ENCODE data around the gene NDUFV3.
A peak's percentile ranks its signal among the peaks of the same experiment; 100 is the strongest.
"Not testable (repeated sequence)": the region's sequence is repeated elsewhere in the genome, so short reads cannot be mapped to it uniquely, and the experiment has no call there.

The NDUFV3 gene

DNA sequence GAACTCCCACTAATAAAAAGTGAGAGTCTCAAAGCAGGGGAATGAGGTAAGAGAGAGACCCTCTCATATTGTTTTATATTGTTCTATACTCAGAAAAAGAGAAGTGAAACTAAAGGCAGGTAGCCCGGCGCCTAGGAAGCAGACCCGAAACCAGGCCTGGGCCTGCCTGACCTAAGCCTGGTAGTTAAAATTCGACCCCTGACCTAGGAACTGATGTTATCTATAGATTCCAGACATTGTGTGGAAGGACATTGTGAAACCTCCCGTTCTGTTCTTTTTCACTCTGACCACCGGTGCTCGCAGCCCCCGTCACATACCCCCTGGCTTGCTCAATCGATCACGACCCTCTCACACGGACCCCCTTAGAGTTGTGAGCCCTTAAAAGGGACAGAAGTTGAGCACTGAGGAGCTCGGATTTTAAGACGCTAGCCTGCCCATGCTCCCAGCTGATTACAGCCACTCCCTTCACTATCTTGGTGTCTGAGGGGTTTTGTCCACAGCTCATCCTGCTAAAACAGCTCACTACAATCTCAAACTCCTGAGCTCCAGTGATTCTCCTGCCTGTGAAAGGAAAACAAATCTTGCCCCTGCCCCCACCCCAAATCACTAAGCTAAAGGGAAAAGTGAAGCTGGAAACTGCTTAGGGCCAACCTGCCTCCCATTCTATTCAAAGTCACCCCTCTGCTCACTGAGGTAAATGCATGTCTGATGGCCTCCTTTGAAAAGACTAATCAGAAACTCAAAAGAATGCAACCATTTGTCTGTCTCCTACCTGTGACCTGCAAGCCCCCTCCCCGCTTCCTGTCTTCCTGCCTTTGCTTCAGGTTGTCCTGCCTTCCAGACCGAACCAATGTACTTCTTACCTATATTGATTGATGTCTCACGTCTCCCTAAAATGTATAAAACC lies 44.2 kb downstream of the NDUFV3 start:
- DNase-seq (ENCODE audit: low spot score) = not testable (repeated sequence)

DNA sequence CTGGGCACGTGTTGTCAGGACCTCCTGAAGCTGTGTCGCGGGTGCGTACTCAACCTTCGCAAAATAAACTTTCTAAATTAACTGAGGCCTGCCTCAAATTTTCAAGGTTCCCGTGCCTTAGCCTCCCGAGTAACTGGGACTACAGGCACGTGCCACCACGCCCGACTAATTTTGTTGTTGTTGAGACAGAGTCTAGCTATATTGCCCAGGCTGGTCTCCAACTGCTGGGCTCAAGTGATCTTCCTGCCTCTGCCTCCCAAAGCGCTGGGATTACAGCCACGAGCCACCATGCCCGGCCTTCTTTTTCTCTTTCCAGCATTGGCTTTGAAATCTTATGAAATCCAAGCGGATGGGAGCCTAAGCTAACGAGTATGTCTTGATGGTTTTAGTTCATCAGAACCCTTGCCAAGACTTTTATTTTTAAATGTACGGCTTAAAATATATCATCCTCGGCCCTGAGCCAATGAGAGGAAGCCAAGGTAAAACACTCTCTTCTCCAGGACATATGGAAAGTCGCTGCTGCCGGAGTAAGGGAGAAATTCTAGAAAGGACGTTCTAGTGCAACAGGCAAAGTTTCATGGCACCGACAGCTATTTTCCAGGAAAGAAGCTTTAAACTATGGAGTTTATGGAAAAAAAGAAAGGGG lies 45.0 kb downstream of the NDUFV3 start:
- no peak for DNase-seq (ENCODE audit: low spot score)

DNA sequence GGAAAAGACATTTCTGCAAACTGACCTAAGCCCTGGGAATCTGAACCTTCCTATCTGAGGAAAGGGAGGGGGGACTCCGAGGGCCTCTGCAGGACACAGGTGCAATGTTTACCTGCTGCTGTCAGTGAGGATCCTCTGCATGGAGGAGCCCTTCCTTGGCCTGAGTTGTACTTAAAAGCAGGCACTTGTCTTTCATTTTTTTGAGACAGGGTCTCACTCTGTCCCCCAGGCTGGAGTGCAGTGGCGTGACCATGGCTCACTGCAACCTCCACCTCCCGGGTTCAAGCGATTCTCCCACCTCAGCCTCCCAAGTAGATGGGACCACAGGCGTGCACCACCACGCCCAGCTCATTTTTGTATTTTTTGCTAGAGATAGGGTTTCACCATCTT lies 45.5 kb downstream of the NDUFV3 start:
- not testable (repeated sequence) for DNase-seq (ENCODE audit: low spot score)

DNA sequence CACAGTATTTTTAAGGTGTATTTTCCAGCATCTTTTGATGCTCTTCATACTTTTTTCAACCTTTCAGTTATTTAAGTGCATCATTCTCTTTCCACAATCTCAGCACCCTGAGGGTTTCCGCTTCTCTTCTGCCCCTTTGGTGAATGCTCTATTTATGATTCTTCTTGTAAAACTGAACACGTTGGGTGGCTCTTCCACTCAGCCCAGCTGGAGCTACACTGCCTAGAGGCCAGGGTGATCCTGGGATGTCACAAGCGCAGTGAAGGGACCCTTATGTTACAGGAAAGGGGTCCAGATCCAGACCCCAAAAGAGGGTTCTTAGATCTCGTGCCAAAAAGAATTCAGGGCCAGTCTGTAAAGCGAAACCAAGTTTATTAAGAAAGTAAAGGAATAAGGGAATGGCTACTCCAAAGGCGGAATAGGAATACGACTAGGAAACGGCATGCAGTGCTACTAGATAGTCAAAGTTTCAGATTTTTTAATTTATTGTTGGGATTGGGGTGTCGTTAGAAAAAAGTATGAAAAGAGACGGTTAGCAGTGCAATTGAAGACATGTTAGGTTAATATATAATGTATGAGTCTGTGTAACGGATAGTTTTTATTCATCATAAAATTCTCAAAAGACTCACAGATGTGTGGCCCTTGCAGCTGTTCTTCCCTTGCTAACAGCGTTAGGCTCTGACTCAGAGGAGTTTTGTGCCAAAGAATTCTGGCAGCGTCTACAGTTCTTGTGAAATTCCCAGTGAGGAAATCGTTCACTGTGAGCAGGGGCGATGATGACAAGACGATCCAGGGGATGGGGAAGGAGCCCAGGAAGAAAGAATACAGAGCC lies 46.7 kb downstream of the NDUFV3 start:
- no peak for DNase-seq (ENCODE audit: low spot score)

DNA sequence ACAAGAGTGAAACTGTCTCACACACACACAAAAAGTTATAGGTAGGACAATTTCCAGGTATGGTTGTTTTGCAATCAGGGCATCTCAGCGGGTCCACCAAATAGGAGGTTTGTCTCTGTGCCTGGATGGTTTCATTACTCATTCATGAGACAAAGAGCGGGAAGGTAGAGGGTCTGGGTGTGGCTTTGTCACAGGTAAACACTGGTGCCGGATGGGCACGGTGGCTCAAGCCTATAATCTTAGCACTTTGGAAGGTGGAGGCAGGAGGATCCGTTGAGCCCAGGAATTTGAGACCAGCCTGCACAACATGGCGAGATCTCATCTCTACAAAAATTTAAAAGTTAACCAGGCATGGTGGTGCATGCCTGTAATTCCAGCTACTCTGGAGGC lies 48.6 kb downstream of the NDUFV3 start:
- DNase-seq (ENCODE audit: low spot score) = no peak

DNA sequence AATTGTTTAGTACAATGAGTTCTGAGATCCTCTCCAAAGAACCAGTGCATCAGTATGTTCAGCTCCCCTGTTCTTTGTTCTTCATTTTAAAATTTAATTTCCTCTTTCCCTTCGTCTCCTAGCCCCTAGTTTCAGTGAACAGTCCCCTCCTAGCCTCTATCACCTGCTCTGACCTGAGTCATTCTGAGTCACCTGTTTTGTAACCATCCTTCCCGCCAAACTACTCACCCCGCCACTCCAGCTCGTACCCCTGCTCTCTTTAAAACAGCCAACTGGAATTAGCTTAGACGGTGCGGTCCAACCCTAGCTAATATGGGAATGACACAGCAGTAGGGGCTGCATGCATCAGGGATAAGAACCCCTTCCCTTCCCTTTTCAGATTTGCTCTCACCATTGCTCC lies 49.1 kb downstream of the NDUFV3 start:
- no peak for DNase-seq (ENCODE audit: low spot score)

DNA sequence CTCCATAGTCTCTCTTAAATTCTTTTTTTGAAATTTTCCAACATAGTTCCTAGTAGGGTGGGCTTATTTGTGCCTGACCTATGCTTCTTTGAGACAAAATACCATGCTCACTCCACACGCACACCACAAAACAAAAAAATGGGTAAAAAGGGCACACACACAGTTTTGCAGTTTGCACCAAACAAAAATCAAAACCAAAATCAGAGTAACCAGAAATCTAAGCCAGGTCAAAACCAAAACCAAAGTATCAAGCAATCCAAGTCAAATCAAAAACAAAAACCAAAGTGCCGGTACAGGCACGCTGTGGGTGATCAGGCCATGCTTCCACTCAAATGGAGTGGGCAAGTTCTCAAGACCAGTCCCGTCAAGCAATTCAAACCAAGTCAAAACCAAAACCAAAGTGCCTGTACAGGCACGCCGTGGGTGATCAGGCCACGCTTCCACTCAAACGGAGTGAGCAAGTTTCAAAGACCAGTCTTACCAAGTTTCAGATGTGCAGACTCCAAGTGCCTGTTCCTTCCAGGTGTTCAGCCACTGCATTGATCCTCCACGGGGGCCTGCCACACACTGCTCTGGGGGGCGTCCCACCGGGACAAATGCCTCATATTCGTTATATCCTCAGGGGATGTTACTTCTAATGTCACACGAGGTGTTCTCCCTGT lies 56.1 kb downstream of the NDUFV3 start:
- DNase-seq (ENCODE audit: low spot score) = peak; percentile 4

DNA sequence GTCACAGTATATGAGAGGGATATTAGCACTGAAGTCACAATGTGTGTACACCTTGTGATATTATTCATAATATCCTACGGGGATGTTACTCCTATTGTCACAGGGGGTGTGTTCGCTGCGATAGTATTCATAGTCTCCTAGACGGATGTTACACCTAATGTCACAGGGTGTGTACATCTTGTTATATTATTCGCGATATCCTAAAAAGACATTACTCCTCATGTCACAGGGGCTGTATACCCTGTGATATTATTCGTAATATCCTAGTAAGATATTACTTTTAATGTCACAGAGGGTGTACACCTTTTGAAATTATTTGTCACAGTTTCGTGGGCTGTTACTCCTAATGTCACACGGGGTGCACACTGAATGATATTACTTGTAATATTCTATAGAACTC lies 58.1 kb downstream of the NDUFV3 start:
- DNase-seq (ENCODE audit: low spot score) = not testable (repeated sequence)

DNA sequence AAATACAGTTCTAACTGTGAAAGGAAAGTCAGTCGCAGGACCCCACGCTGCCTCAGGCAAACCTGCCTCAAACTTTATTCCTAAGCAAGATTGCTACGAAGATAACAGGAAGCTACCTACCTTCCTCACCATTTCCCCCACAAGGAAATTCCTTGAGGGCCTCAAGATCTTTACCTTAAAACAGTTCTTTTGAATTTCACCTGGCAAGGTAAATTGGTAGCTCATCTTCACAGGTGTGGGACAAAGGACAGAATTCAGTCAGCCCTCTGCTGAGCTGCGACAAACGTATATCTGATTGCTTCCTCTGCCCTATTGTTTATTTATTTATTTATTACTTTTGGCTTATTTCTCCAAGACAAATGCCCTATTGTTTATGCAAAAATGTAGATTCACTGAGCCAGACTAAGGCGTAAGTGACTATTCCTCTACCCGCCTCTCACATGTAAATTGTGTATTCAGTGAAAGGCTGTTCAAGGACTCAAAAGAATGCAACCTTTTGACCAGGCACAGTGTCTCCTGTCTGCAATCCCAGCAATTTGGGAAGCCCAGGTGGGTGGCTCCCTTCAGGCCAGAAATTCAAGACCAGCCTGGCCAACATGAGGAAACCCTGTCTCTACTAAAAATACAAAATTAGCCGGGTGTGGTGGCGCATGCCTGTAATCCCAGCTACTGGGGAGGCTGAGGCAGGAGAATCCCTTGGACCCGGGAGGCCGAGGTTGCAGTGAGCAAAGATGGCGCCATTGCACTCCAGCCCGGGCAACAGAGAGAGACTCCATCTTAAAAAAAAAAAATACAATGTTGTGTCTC lies 63.9 kb downstream of the NDUFV3 start:
- no peak for DNase-seq (ENCODE audit: low spot score)

DNA sequence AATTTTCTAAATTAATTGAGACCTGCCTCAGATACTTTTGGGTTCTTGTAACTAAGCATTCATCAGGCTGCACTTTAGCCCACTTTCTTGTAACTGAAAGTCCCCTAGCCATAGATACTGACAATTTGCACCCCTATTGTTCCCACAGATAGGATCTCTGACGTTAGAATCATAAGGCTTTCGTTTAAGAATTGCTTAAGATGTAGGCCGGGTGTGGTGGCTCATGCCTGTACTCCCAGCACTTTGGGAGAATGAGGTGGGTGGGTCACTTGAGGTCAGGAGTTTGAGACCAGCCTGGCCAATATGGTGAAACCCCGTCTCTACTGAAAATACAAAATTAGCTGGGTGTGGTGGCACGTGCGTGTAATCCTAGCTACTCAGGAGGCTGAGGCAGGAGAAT lies 65.0 kb downstream of the NDUFV3 start:
- not testable (repeated sequence) for DNase-seq (ENCODE audit: low spot score)

DNA sequence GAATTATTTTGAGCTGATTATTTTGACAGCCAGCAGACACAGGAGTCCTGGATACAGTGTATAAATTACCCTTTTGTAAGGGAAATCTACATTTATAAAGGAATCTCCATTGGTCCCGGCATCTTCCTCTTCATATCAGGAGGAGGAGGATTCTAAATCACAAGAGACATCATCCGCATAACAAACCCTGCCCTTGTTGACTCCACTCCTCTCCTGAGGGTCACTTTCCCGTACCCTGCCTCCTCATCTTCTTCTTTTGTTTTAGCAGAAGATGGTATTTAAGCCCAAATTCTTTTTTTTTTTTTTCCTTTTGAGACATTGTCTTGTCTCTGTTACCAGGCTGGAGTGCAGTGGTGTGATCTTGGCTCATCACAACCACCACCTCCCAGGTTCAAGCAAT lies 66.6 kb downstream of the NDUFV3 start:
- DNase-seq (ENCODE audit: low spot score) = no peak

DNA sequence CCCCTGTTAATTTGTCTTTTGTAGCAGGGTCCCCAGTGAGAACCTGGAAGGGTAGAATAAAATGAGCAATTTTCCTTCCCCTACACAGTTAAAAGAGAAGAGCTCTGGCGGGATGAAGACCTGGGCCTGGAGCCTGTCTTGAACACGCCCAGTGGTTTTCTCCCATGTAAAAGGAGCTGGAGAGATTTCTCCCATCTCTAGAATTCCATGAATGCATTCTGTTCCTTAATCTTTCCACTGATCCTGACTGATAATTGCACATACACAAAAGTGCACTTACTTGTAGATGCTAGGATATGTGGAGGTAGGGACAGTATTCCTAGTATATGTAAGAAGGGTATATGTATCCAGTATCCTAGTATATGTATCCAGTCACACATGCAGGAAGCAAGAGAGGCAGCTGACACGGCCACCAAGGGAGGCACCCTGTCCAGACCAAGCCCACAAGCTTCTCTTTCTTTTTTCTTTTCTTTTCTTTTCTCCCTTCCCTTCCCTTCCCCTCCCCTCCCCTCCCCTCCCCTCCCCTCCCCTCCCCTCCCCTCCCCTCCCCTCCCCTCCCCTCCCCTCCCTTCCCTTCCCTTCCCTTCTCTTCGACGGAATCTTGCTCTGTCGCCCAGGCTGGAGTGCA lies 69.4 kb downstream of the NDUFV3 start:
- DNase-seq (ENCODE audit: low spot score) = no peak

Data from activated CD4-positive, alpha-beta T cell treated with anti-CD3 and anti-CD28 coated beads, Interleukin-2, Interleukin-4, amounts not matched to agents 100 ng/mL and 50 ng/mL, durations not matched to agents 16 hours and 8 hours (primary cell).